Breast epithelium (tissue), 3 donors: ENCODE measurements around the gene SEMA4F.

ENCODE experiments used
- CTCF ChIP-seq, 3 donors: fragments of 450-650 bp; IDR thresholded peaks; one replicate each; pipeline ENCODE4 v1.5.1; 2016 to 2017; ENCODE audit warnings: antibody characterized with exemption in 3 of 3, mild to moderate bottlenecking in 3 of 3, moderate library complexity in 3 of 3
- POLR2A ChIP-seq: fragments of 450-650 bp; IDR thresholded peaks from one replicate; pipeline ENCODE4 v1.6.1; 2016; ENCODE audit warnings: antibody characterized with exemption, mild to moderate bottlenecking, moderate library complexity

- TF ChIP-seq CTCF (IDR thresholded peaks at IDR 0.05), result no peak
- TF ChIP-seq POLR2A, result no peak
Measured at GRCh38 chr2:74721316-74721715, 67.3 kb downstream of the SEMA4F start.
